GM12874 (cell line): ENCODE results near the gene IGLL5.
A peak's percentile ranks its signal among the peaks of the same experiment; 100 is the strongest.

ENCODE experiments used
- TF ChIP-seq, protein P1 (sequence below): IDR thresholded peaks from 2 replicates; pipeline ENCODE4 v1.5.1; 2011; ENCODE audit warnings: low read depth, mild to moderate bottlenecking, control low read depth, low read length, moderate library complexity; ENCODE audit not compliant: insufficient read depth

The IGLL5 gene

DNA sequence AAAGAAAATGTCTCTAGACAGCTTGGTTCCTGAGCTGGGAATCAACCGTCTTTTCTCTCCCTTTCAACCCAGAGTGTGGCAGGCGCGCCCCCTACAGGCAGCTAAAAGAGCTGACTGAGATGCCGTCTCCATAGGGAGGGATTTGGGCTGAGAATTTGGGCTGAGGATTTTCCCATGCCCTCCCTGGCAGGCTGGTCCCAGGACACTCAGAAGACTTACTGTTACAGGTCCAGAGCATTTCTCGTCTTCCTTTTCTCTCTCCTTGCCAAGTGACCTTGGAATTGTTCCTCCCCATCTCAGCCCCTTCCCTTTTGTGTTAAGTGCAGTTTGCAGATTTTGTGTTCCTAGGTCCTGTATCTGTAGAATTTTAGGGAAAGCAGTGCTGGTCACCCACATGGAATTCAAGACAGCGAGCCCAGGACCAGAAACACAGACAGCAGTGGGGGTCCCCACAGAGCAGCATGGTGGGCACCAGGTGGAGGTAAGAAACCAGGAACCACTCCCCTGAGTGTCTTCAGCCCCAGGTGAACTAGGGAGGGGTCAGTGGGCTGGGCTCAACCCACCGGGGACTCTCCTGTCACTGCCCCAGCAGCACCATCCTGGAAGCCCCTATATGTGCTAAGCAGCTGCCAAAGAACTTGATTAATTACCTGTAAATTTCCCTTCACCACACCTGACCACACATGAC, 9.9 kb upstream of the IGLL5 start:
- TF ChIP-seq, protein P1, sequence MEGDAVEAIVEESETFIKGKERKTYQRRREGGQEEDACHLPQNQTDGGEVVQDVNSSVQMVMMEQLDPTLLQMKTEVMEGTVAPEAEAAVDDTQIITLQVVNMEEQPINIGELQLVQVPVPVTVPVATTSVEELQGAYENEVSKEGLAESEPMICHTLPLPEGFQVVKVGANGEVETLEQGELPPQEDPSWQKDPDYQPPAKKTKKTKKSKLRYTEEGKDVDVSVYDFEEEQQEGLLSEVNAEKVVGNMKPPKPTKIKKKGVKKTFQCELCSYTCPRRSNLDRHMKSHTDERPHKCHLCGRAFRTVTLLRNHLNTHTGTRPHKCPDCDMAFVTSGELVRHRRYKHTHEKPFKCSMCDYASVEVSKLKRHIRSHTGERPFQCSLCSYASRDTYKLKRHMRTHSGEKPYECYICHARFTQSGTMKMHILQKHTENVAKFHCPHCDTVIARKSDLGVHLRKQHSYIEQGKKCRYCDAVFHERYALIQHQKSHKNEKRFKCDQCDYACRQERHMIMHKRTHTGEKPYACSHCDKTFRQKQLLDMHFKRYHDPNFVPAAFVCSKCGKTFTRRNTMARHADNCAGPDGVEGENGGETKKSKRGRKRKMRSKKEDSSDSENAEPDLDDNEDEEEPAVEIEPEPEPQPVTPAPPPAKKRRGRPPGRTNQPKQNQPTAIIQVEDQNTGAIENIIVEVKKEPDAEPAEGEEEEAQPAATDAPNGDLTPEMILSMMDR: peak; percentile 68

DNA sequence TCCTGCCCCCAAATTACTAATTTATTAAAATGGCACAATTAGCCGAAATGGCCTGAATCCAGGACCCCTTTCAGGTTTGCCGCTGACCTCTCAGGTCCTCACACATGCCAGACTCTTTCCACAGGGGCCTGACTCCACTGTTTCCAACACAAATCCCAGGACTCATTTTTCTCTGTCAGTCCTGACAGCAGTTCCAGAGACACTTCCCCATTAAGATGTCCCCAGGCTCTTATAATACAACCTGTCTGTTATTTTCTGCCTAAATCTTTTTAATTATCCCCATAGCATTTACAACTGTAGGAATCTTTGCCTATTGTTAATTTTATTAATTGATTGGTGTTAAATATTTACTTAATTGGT, 9.4 kb upstream of the IGLL5 start:
- TF ChIP-seq, protein P1: no peak

DNA sequence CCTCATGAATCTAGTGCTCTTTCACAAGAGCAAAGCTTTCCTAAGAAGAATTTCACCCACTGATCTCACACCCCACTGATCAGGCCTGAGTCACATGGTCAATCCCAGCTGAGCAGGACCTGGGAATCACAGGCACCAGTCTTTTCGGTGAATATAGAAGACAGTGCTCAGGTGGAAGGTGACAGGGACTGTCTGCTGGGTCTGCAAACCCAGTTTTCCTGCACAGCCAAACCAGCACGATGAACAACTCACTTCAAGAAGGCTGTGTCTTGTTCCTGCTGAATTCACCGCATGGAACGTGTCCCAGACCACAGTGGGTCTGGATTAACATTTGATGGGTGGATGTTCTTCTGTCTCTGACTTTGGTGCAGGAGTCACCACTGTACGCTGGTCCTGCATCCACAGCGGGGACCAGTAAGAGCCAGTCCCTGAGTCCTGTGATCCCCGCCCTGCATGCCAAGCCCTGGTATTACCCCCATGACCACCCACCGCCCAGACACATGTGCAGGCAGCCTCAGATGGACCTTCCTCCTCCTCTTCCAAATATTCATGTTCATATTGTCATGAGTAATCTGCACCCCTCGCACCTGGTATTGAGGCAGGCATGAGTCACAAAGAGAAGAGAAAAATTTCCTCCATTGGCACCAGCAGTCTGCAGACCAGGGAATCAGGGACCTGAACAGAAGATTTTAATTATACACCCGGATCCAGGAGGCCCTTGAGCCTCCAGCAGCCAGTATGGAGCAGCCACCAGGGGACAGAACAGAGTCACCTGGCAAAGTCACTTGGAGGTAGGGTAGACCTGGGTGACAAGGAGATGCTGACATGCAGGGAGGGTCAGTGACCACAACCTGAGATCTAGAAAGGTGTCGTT, 8.6 kb upstream of the IGLL5 start:
- TF ChIP-seq, protein P1: 0 out of 2 replicates have a peak, but pooled peaks have one; percentile 7

DNA sequence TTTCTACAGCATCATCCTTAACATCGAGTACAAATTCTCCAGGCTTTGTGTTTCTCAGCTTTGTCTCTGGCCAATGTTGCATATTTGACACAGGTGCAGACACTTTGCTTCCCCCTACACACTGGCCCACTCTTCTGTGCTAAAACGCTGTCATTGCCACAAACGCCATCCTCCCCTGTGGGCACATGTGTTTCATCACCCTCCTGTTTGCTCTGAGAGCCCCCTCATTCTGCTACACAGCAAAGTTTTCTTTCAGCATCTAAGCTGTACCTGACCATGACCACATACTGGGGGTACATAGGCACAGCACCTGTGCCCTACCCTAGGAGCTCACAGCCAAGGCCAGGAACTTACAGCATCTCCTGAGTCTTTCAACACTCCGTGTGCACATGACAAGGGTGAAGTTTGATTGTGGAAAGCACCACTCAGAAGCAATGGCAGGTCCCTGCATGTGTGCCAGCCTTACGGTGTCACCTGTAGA, 7.9 kb upstream of the IGLL5 start:
- TF ChIP-seq, protein P1: no peak

DNA sequence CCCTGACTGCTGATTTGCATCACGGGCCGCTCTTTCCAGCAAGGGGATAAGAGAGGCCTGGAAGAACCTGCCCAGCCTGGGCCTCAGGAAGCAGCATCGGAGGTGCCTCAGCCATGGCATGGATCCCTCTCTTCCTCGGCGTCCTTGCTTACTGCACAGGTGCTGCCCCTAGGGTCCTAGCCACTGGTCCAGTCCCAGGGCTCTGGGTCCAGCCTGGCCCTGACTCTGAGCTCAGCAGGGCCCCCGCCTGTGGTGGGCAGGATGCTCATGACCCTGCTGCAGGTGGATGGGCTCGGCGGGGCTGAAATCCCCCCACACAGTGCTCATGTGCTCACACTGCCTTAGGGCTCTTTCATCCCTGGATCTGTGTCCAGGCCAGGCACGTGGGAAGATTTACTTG, 7.0 kb upstream of the IGLL5 start:
- TF ChIP-seq, protein P1: no peak

DNA sequence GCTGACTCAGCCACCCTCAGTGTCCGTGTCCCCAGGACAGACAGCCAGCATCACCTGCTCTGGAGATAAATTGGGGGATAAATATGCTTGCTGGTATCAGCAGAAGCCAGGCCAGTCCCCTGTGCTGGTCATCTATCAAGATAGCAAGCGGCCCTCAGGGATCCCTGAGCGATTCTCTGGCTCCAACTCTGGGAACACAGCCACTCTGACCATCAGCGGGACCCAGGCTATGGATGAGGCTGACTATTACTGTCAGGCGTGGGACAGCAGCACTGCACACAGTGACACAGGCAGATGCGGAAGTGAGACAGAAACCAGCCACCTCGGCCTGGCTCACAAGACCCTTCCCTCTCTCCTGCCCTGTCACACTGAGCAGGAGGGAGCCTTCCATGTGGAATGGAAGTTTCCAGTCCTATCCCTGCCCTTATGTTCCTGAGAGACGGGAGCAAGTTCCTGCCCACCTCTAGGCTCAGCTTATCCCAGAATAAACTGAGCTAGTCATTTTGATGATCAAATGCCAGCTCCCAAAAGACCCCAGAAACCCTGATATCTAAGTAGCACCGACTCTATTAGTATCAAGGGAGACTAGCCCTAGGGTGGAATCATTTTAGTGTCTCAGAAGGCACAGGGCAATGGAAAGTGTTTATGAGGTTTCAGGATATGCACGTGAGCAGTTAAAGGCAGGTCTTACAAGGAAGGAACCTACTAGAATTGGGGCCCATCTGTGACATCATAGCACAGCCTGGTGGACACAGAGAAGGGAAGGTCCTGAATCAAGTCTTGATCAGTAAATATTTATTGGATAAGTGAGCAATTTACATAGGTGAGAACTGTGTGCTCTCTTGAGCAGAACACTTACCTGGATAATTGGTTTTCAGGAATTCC, 6.3 kb upstream of the IGLL5 start:
- TF ChIP-seq, protein P1: no peak

DNA sequence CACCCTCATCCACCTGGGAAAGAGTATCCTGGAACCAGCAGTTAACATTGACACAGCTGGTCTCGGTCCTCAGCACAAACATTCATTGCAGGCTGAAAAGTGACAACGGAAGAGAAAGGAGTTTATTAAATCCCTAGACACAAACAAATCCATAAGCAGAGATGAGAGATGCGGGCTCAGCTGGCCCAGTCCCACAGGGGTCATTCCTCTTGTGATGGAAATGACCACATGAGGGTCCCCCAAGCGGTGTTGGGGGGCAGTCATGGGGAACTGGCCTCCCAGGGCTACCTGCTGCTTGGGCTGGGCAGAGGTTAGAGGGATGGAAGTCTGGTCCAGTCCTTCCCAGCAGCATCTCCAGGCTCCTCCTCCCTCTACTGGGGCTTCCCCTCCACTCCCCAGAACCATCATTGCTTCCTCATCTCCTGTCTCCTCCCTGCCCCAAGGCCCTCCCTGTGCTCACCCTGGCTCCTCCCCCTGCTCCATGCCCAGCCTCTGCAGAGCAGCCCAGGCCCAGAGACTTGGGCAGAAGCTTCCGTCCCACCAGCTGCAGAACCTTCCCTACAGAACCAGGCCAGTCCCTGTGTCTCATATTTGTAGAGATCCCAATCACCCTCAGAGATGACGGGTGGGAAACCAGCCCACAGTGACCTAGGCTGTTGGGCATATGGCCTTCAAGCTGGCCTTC, 5.4 kb upstream of the IGLL5 start:
- TF ChIP-seq, protein P1: no peak
